Measurements from ENCODE around the gene FER. TPM values are rescaled to one million over a fixed set of nuclear protein-coding genes. Genes with fewer than 3 reads are reported as not detected.

Gene FER
- polyA plus RNA-seq, 3 donors, result 16.2 to 20.5 (median 19.9) TPM

GRCh38 chr5:109218818-109219217 lies 471.1 kb downstream of the FER start:
- DNase-seq (ENCODE audit: low read depth in 3 of 3, low spot score in 2 of 3), result no peak

GRCh38 chr5:109223531-109223930 lies 475.8 kb downstream of the FER start:
- peak; percentile 18 to 32 (median 29) for DNase-seq (ENCODE audit: low read depth in 3 of 3, low spot score in 2 of 3)

DNA sequence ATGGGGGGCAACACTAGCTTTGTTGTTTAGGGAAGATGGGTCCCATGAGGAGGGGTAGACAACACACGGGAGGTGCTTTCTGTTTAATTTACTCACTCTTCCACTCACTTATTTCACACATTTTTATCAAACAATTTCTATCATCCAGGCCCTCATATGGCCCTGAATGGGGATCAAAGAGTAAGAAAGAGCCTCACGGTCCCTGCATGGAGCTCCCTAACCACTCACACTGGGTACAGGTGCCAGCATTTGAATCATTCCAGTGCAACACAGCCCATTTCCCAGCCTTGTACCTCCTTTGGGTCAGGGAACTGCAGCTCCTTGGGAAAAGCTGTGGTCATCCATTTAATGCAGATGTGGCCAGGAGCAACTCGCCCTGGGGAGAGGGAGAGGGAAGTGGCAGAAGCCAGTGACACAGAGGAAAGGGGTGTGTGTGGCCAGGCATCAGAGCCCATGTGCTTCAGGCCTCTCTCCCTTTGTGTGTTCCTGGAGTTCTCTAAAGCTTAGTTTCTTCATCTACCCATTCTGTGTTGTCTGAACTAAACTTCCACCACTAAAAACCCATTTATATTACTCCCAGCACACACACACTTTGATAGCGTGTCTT lies 476.7 kb downstream of the FER start:
- no peak for DNase-seq (ENCODE audit: low read depth in 3 of 3, low spot score in 2 of 3)

- no peak for DNase-seq (ENCODE audit: low read depth in 3 of 3, low spot score in 2 of 3)
Observed at GRCh38 chr5:109225716-109226625, 478.3 kb downstream of the FER start.

DNA sequence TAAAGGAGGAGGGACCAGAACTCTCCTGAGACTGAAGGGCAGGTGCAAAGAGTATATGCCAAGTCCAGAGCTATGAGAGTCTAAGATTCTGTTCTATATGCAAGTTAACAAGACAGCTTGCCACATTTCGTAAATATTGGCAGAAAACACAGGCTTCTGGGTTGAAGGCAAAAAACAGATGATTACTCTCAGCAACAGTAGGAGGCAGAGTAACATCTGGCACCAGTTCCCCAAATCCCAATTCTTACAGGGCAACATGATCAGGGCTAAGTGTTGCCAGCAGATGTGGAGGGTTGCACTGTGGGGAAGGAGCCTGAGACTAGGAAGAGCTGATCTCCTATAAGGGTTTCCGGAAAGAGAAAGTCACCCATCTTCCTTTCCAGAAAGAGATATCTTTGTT lies 482.7 kb downstream of the FER start:
- no peak for DNase-seq (ENCODE audit: low read depth in 3 of 3, low spot score in 2 of 3)

DNA sequence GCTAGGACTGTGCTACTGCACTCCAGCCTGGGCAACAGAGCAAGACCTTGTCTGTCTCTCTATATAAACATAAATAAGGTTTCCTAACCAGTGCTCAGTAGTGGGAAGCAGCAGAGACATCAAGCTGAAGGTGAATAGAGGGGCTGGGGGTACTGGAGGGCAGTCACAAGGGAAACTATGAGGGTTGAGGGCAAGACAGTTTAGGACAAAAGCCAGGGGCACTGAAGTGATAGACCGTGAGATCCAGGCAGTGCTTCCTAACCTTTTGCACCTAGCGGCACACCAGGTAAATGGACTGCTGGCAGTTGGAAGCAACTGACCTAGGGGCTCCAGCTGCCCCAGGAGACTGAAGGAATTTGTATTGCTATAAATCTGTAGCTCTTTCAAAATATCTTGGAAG lies 483.6 kb downstream of the FER start:
- no peak for DNase-seq (ENCODE audit: low read depth in 3 of 3, low spot score in 2 of 3)

GRCh38 chr5:109234381-109234780 lies 486.7 kb downstream of the FER start:
- DNase-seq (ENCODE audit: low read depth in 3 of 3, low spot score in 2 of 3), result no peak

DNA sequence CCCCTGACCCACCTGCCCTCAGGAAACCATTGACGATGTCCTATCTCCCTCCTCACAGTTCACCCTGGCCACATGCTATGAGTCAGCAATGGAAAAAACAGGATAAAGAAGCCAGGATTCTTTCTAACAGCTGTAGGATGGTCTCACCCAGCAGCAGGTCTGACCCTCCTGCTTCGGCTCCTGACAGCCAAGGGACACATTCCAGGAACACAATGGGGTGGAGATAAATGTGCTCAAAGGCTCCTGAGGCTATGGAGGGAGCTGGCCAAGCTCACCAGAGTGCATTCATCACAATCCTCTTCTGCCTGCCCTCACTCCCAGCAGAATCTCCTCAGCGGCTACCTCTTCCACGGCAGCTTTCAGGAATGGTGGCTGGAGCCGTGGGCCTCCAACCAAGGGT lies 491.8 kb downstream of the FER start:
- DNase-seq (ENCODE audit: low read depth in 3 of 3, low spot score in 2 of 3), result no peak

DNA sequence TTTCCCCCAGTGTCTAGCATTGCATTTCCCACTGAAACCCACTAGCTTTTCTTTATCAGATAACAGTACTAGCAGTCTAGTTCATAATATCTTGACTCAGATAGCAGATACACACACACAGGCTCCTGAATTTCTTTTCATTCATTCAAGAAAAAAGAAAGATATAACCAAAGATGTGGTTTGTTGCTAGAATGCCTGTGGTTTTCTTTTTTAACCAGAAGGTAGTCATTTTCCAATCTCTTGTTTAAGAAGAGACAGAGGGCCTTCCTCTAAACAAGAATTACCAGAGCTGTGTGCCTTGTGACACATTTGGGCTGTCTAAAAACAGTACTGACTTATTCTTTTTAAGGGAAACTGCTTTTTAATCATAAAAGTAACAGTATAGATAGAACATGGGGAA lies 494.8 kb downstream of the FER start:
- no peak for DNase-seq (ENCODE audit: low read depth in 3 of 3, low spot score in 2 of 3)

- DNase-seq (ENCODE audit: low read depth in 3 of 3, low spot score in 2 of 3), result no peak
Observed at GRCh38 chr5:109246395-109246794, 498.7 kb downstream of the FER start.
